Chondrocyte (in vitro differentiated cells): Measurements from ENCODE around the gene HPSE2. TPM values are rescaled to one million over a fixed set of nuclear protein-coding genes. Genes with fewer than 3 reads are reported as not detected.

Experiments used
- DNase-seq: peaks from one replicate; pipeline ENCODE4 v3.0.0; 2021; ENCODE audit warnings: mixed read lengths, low spot score
- H3K27ac Mint-ChIP-seq: one replicate; pipeline ENCODE4 v1.8.0; 2021; ENCODE audit warnings: mild to moderate bottlenecking, moderate library complexity, mixed read lengths; ENCODE audit not compliant: unreplicated experiment
- H3K27me3 Mint-ChIP-seq: 2 replicates; pipeline ENCODE4 v1.8.0; 2021; ENCODE audit warnings: low read depth, mixed read lengths
- H3K36me3 Mint-ChIP-seq: 2 replicates; pipeline ENCODE4 v1.8.0; 2021; ENCODE audit warnings: low read depth, mixed read lengths
- H3K4me1 Mint-ChIP-seq: 2 replicates; pipeline ENCODE4 v1.8.0; 2021; ENCODE audit warnings: low read depth, mild to moderate bottlenecking, mixed read lengths
- H3K4me3 Mint-ChIP-seq: one replicate; pipeline ENCODE4 v1.8.0; 2021; ENCODE audit warnings: mild to moderate bottlenecking, moderate library complexity, mixed read lengths; ENCODE audit not compliant: unreplicated experiment
- H3K9me3 Mint-ChIP-seq: 2 replicates; pipeline ENCODE4 v1.8.0; 2021; ENCODE audit warnings: low read depth, mixed read lengths
- CTCF ChIP-seq: fragments of 200-600 bp; sonication (generic); IDR thresholded peaks from 2 replicates; pipeline ENCODE4 v1.5.0; 2021; ENCODE audit warnings: antibody characterized with exemption, mild to moderate bottlenecking, moderate library complexity
- total RNA-seq: library from RNA; stranded (reverse); gene quantifications from 3 replicates; pipeline ENCODE4 v1.2.1, GENCODE V29; 2021

The HPSE2 gene
- total RNA-seq, 1 donor from 2014 or later, result not detected

GRCh38 chr10:98610301-98610700 lies 625.4 kb downstream of the HPSE2 start:
- no peak for DNase-seq
- Mint-ChIP-seq H3K9me3 (no peaks in the 10 kb centered on the region), H3K36me3 (no peaks in the 10 kb centered on the region), H3K27ac (no peak overlapping the region), H3K27me3 (peaks cover 15% of the 10 kb centered on the region), H3K4me3 (no peak overlapping the region), H3K4me1 (no peaks in the 10 kb centered on the region)
- no peak for TF ChIP-seq CTCF

- no peak overlapping the region for H3K27ac Mint-ChIP-seq
- no peaks in the 10 kb centered on the region for H3K9me3 Mint-ChIP-seq
- DNase-seq, result no peak
- no peaks in the 10 kb centered on the region for H3K36me3 Mint-ChIP-seq
- no peaks in the 10 kb centered on the region for H3K4me1 Mint-ChIP-seq
- TF ChIP-seq CTCF, result no peak
- peaks cover 15% of the 10 kb centered on the region for H3K27me3 Mint-ChIP-seq
- H3K4me3 Mint-ChIP-seq, result no peak overlapping the region
Observed at GRCh38 chr10:98609265-98609664, 626.4 kb downstream of the HPSE2 start.

GRCh38 chr10:98608411-98608810 lies 627.2 kb downstream of the HPSE2 start:
- TF ChIP-seq CTCF, result no peak
- Mint-ChIP-seq H3K27ac (no peak overlapping the region), H3K4me3 (no peak overlapping the region), H3K27me3 (peaks cover 15% of the 10 kb centered on the region), H3K36me3 (no peaks in the 10 kb centered on the region), H3K9me3 (no peaks in the 10 kb centered on the region), H3K4me1 (no peaks in the 10 kb centered on the region)
- DNase-seq, result no peak

- Mint-ChIP-seq H3K27me3 (peaks cover 10% of the 10 kb centered on the region), H3K36me3 (no peaks in the 10 kb centered on the region), H3K27ac (no peak overlapping the region), H3K4me1 (no peaks in the 10 kb centered on the region), H3K4me3 (no peak overlapping the region), H3K9me3 (peaks cover 2% of the 10 kb centered on the region)
- no peak for DNase-seq
- no peak for TF ChIP-seq CTCF
Observed at GRCh38 chr10:98602224-98602623, 633.4 kb downstream of the HPSE2 start.

- H3K4me1 Mint-ChIP-seq, result no peaks in the 10 kb centered on the region
- H3K36me3 Mint-ChIP-seq, result no peaks in the 10 kb centered on the region
- DNase-seq, result no peak
- no peak overlapping the region for H3K27ac Mint-ChIP-seq
- peaks cover 6% of the 10 kb centered on the region for H3K27me3 Mint-ChIP-seq
- no peak overlapping the region for H3K4me3 Mint-ChIP-seq
- TF ChIP-seq CTCF, result no peak
- peaks cover 18% of the 10 kb centered on the region for H3K9me3 Mint-ChIP-seq
Observed at GRCh38 chr10:98599032-98599610, 636.5 kb downstream of the HPSE2 start.
